WERI-Rb-1 (cell line): ENCODE measurements around the gene MDH1B.
A peak's percentile ranks its signal among the peaks of the same experiment; 100 is the strongest.

Experiments
- DNase-seq: peaks from one replicate; pipeline ENCODE4 v3.0.0-alpha.2; 2020
- H3K27ac ChIP-seq: fragments of 250-450 bp; sonication (Bioruptor Pico); 2 replicates; pipeline ENCODE4 v1.5.1; 2020; ENCODE audit warnings: mild to moderate bottlenecking, moderate library complexity
- H3K27me3 ChIP-seq: fragments of 250-450 bp; sonication (Bioruptor Pico); 2 replicates; pipeline ENCODE4 v1.5.1; 2021; ENCODE audit warnings: mild to moderate bottlenecking, low read depth, moderate library complexity; ENCODE audit not compliant: insufficient read depth, severe bottlenecking
- H3K36me3 ChIP-seq: fragments of 250-450 bp; sonication (Bioruptor Pico); 2 replicates; pipeline ENCODE4 v1.5.1; 2020; ENCODE audit warnings: mild to moderate bottlenecking, moderate library complexity
- H3K4me3 ChIP-seq: 2 replicates; pipeline ENCODE4 v1.5.1; 2011; ENCODE audit warnings: low read depth, mild to moderate bottlenecking, control low read depth, low read length
- H3K9me3 ChIP-seq: fragments of 250-450 bp; sonication (Bioruptor Pico); 2 replicates; pipeline ENCODE4 v1.5.1; 2021; ENCODE audit warnings: mild to moderate bottlenecking, moderate library complexity; ENCODE audit not compliant: severe bottlenecking
- CTCF ChIP-seq: IDR thresholded peaks from 2 replicates; pipeline ENCODE4 v1.5.1; 2011; ENCODE audit warnings: low read depth, mild to moderate bottlenecking, control low read depth, inconsistent platforms, low read length

Gene MDH1B

GRCh38 chr2:206797376-206797775, 32.2 kb upstream of the MDH1B start:
- no peaks in the 10 kb centered on the region; the same call in 1 of the 2 replicates for H3K36me3 ChIP-seq
- no peaks in the 10 kb centered on the region for H3K9me3 ChIP-seq
- H3K27me3 ChIP-seq: no peaks in the 10 kb centered on the region
- no peak for TF ChIP-seq CTCF
- no peak for DNase-seq
- H3K4me3 ChIP-seq: no peak overlapping the region
- H3K27ac ChIP-seq: no peak overlapping the region

GRCh38 chr2:206792645-206793044, 27.5 kb upstream of the MDH1B start:
- Histone ChIP-seq H3K4me3 (no peak overlapping the region), H3K27ac (no peak overlapping the region), H3K36me3 (peaks cover 28% of the 10 kb centered on the region), H3K27me3 (no peaks in the 10 kb centered on the region), H3K9me3 (no peaks in the 10 kb centered on the region)
- DNase-seq: no peak
- TF ChIP-seq CTCF: no peak

DNA sequence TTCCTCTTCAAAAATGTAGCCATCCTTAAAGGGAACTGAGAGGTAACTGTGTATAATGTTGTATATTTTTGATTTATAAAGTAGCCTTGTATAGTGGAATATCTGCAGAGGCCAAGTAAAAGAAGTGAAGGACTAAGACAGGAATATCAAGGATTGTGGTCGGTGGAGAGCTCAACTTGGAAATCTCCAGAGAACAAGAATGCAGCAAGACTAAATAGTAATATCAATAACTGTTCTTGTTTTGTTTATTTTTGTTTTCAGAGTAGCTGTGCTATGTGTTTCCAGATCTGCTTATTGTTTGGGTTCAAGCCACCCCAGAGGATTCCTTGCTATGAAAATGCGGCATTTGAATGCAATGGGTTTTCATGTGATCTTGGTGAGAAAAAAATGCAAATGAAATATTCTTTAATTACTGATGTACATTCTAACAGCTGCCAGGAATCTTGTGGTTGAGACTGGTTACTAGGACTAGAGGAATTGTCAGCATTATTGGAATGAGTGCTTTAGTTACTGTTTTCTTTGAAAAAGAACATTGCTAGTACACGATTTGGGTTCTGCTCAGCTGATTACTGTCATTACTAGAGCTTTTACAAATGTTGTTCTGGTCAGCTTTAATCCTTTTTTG, 25.3 kb upstream of the MDH1B start:
- Histone ChIP-seq H3K27ac (no peak overlapping the region), H3K36me3 (peaks cover 44% of the 10 kb centered on the region), H3K4me3 (no peak overlapping the region), H3K27me3 (no peaks in the 10 kb centered on the region), H3K9me3 (no peaks in the 10 kb centered on the region)
- TF ChIP-seq CTCF: no peak
- no peak for DNase-seq

- no peak overlapping the region for H3K27ac ChIP-seq
- no peaks in the 10 kb centered on the region for H3K27me3 ChIP-seq
- no peaks in the 10 kb centered on the region for H3K9me3 ChIP-seq
- DNase-seq: no peak
- TF ChIP-seq CTCF: no peak
- H3K36me3 ChIP-seq: peaks cover 62% of the 10 kb centered on the region
- H3K4me3 ChIP-seq: no peak overlapping the region
These were observed 19.6 kb upstream of the MDH1B start for GRCh38 chr2:206784559-206785353.

- Histone ChIP-seq H3K27me3 (no peaks in the 10 kb centered on the region), H3K27ac (no peak overlapping the region), H3K9me3 (no peaks in the 10 kb centered on the region), H3K36me3 (peaks cover 62% of the 10 kb centered on the region), H3K4me3 (no peak overlapping the region)
- peak; percentile 73 for TF ChIP-seq CTCF
- no peak for DNase-seq
These were observed 18.6 kb upstream of the MDH1B start for GRCh38 chr2:206783718-206784117.
